HG03175 (cell line): ENCODE results near the gene OR6S1.
"Not testable (repeated sequence)": the region's sequence is repeated elsewhere in the genome, so short reads cannot be mapped to it uniquely, and the experiment has no call there.

Source experiments
- ATAC-seq: cut with Tn5 transposase; IDR thresholded peaks from one replicate; pipeline ENCODE4 v1.9.1; 2021; ENCODE audit warnings: mild to moderate bottlenecking, moderate library complexity; ENCODE audit not compliant: unreplicated experiment

Gene OR6S1

DNA sequence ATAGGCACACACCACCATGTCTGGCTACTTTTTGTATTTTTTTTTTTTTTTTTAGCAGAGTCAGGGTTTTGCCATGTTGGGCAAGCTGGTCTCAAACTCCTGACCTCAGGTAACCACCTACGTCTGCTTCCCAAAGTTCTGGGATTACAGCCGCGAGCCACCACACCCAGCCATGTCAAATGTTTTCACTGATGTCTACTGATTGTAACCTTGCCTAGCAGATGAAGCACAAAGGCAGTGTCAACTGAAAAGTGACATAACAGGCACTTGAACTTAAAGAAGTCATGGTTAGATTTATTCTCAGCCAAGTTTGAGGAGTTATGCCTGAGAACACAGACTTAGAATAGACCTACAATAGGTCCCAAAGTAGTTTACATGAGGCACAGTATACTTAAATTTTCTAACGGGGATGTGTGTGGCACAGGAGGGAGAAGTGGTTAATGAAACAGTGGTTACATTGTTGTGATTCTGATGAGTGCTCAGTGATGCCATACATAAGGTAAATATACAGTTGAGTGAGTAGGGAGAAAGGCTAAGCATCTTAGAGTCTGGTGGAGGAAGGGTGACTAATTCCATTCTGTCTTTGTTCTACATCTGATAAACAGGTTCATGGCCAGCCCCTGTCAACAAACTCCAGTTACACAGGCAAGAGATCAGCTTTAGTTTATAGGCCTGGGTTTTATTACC, 30.2 kb upstream of the OR6S1 start:
- ATAC-seq = no peak

DNA sequence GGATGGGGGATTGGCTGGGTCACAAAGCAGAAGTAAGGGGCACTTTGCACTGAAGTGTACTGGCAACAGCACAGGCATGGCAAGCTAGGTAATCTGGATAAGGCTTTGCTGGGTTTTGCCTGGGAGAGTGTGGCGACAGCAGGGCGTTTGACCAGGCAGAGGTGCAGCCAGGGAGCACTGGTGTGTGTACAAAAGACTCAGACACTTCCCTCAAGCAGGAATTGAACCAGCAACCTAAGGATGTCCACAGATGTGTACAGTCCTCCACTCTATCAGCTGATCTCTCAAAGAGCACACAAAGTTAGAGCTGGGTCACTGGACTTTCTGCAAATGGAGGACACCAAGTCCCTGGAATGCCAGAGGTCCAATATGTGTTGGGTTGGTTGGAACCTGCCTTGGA, 27.5 kb upstream of the OR6S1 start:
- ATAC-seq = no peak

DNA sequence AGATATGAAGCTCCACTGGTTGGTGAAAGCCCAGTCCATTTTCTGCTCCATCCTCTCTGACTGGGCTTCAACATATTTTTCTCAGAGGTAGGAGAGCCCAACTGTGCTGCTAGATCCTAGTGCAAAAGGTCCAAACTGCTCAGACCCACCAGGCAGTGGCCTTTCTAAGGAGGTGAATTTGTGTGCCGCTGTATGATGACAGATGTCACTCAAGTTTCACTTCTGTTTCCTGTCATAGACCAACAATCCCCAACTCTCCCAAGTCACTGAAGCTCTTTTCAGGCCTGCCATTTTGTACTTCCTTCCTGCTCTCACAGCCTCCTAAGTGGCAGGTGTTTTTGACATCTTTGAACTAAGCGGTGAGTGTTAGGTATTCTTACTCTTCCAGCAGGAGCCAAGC, 26.5 kb upstream of the OR6S1 start:
- ATAC-seq = peak; percentile 77

DNA sequence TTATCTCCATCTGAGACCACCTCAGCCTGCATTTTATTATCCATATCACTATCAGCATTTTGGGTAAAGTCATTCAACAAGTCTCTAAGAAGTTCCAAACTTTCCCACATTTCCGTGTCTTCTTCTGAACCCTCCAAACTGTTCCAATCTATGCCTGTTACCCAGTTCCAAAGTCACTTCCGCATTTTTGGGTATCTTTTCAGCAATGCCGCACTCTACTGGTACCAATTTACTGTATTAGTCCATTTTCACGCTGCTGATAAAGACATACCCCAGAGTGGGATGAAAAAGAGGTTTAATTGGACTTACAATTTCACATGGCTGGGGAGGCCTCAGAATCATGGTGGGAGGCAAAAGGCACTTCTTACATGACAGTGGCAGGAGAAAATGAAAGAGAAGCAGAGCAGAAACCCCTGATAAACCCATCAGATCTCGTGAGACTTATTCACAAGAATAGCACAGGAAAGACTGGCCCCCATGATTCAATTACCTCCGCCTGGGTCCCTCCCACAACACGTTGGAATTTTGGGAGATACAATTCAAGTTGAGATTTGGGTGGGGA, 25.0 kb upstream of the OR6S1 start:
- not testable (repeated sequence) for ATAC-seq

DNA sequence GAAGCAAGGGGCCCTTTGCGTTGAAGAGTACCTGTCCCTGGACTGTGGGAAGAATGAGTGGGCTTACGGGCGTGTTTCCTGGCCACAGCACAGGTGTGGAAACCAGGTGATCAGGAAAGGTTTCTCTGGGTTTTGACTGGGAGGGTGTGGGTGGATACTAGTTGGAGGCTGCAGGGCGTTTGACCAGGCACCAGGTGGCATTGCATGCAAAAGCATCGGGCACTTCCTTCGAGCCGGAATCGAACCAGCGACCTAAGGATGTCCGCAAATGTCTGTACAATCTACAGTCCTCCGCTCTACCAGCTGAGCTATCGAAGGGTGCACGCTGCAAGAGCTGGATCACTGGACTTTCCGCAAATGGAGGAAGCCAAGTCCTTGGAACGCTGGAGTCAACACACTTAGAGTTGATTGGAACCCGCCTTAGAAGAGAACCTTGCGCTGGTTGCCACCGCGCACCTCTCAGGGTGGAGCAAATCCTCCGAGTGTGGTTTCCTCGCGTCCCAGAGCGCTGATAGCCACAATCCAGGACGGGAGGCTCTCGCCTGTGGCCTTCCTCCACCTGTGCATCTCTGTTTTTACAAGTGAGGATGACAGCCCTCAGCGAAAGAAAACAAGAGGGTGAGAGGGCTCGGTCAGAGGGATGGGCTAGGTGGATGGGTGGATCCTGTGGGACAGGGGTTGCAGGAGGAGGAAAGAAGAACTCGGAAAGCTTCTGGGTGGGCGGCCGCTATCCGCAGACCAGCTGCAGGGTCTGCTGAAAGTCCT, 21.7 kb upstream of the OR6S1 start:
- ATAC-seq = peak; percentile 64

DNA sequence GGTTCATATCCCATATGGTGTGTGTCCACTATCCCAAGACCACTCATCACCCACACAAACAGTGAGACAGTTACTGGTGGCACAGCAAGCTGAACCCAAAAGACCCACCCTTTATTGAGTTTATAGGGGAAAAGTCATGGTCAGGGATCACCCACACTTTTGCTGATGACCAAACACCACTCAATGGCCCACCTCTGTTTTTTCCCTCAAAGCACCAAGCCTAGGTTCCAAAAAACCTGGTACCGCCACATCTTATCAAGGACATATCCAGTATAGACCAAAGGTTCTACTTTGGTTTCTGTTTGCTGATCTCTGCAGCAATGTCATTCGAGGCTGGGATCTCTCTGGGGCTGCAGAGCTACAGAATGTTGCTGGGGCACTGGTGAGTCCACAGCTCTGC, 19.7 kb upstream of the OR6S1 start:
- no peak for ATAC-seq

DNA sequence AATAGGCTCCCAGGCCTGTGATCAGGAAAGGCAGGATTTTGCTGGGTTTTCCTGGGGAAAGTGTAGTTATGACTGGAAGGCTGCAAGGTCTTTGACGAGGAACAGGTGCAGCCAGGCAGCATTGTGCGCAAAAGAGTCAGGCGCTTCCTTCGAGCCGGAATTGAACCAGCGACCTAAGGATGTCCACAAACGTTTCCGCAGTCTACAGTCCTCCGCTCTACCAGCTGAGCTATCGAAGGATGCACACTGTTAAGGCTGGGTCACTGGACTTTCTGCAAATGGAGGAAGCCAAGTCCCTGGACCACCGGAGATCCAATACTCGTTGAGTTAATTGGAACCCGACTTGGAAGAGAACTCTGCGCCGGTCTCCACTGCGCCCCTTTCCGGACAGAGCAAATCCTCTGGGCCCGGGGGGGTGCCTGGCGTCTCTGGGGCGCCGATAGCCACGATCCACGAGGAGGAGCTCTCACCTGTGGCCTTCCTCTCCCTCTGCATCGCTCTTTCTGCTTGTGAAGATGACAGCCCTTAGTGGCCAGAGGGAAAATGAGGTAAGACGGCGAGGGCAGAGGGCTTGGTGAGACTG, 18.4 kb upstream of the OR6S1 start:
- no peak for ATAC-seq

DNA sequence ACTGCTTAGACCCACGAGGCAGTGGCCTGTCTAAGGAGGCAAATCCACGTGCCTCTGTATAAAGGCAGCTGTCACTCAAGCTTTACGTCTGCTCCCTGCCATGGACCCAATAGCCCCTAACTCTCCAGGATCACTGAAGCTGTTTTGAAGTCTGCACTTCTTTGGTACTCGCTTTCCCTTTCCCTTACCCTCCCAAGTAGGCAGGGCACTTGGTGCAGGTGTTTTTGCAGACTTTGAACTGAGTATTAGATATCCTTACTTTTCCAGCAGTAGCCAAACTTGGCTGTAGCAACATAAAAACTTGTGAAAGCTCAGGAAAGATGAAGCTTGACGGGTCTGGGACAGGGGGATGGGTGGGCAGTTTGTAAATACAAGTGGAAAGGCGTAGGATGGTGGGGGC, 17.8 kb upstream of the OR6S1 start:
- no peak for ATAC-seq

DNA sequence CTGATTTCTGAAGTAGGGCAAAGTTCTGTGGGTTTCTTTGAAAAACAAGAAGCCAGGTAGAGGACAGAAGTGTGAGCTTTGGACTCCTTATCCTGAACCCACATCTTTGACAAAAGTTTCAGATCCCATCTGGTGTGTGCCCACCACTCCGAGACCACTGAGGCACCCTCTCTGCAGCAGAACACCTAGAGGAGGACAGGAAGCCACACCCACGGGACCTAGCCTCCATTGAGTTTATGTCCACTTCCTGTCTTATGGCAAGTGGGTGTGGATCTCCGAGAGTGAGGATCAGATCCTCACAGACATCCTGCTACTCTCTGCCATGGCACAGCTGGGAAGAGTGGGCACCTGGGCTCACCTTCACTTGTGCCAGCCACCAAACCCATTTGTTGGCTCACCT, 16.8 kb upstream of the OR6S1 start:
- ATAC-seq = no peak

DNA sequence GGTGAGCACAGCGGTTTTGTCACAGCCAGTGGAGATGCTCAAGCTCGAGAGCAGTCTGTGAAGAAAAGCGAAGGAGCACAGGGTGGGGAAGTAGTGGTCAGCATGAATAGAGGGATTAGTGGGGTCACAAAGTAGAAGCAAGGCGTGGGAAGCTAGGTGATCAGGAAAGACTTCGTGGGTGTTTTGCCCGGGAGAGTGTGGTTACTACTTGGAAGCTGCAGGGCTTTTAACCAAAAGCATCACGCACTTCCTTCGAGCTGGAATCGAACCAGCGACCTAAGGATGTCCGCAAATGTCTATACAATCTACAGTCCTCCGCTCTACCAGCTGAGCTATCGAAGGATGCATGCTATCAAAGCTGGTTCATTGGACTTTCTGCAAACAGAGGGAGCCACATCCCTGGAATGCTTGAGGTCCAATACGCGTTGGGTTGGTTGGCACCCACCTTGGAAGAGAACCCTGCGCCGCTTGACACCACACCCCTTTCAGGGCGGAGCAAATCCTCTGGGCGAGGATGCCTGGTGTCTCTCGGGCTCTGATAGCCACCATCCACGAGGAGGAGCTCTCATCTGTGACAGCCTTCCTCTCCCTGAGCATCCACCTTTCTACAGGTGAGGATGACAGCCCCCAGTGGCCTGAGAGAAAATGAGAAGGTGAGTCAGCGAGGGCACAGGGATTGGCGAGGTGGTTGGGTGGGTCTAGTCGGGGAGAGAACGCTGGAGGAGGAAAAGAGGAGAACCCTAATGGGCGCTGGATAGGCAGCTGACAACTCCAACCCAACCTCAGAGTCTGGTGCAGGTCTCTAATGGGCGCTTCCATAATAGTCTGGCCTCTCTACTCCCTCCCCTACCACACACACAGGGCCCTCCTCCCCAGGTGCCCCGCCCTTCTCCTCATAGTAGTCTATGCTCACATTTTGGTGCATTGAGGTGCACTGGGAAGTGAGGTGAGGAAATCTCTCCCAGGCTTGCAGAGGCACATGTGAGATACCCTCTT, 16.0 kb upstream of the OR6S1 start:
- no peak for ATAC-seq

DNA sequence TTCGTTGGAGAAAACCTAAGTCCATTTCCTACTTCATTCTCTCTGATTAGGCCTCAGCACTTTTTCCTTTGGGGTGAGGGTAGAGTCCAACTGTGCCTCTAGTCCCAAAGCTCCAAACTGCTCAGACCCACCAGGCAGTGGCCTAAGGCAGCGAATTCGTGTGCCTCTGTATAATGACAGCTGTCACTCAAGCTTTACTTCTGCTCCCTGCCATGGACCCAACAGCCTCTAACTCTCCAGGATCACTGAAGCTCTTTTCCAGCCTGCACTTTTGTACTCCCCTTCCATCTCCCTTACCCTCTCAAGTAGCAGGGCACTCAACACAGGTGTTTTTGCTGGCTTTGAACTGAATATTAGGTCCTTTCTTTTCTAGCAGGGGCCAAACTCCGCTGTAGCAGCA, 14.8 kb upstream of the OR6S1 start:
- no peak for ATAC-seq

DNA sequence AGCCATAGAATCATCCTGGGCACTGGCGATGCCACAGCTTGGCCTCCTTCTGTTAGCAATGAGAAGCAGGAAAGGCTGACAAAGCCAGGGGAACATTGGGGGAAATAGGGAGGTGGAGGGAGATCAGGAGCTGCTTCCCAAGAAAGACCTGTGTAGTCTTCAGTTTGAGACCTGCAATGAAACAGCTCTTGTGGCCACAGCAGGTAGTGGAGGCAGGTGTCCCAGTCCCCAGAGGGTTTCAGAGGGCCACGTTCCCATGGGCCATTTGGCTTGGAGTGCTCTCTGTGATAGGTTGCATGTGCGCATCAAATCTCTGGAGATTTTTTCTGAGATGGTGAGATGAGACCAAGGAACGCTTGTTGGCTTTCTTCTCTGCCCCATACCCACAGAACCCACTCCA, 14.4 kb upstream of the OR6S1 start:
- no peak for ATAC-seq

DNA sequence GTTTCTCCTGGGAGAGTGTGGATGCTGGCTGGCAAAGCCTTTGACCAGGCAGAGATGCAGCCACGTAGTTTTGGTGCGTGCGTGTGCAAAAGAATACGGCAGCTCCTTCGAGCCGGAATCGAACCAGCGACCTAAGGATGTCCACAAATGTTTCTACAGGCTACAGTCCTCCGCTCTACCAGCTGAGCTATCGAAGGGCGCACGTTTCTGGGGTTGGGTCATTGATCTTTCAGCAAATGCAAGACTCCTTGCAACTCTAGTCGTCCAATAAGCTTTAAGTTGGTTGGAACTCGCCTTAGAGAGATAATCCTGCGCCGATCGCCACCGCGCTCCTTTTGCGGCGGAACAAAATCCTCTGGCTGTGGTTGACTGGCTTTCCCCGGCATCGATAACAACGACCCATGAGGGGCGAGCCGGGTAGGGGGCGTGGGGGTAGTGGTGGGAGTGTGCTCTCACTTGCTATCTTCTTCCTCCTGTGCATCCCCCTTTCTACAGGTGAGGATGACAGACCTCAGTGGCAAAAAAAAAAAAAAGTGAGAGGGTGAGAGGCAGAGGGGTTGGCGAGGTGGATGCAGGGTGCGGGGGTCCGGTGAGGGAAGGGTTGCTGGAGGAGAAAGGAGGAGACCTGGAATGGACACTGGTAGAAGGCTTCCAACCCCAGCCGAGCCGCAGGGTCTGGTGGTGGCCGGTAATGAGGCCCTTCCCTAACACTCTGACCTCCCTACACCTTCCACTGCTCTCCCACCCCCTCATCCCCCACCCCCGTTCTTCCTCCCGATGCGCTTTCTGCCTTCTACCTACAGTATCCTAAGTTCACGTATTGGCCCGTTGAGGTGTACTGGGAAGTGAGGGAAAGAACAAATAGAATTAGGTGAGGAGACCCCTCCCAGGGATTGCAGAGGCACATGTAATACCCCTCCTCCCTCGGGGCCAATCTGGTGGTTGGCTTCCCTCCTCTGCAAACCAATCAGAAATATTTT, 11.8 kb upstream of the OR6S1 start:
- ATAC-seq = no peak

DNA sequence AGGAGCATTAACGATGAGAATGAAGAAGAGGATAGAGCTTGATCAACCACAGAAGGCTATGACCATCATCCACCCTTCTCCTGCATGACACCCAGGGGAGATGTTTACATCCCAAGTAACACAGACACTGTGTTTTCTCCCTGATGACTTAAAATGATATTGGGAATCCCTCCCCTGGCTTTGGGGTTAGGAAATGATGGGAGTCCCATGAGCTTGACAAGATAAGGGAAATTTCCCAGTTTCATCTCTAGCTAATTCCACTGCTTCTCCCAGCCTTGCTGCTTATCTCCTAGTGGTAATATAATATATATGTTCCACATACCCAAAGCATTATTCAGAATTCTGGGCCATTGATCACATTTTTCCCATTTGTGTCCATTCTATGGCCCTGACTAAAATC, 4.0 kb upstream of the OR6S1 start:
- ATAC-seq = no peak

DNA sequence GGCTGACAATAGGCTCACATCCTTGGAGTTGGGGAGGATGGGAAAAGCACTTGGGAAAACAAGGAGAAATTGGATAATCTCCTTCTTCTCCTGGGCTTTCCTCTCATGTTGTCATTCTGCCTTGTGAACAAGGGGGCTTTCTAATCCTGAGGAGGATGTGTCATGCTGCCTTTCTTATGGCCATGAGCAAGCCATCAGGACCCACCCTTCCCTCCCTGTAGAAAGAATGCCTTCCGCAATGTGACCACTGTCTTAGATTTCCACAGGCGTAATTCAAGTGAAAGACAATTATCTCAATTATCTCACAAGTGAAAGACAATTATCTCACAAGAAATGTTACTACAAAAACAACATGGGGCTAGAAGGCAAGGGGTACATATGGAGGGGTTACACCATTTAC, 3.0 kb upstream of the OR6S1 start:
- ATAC-seq = no peak

DNA sequence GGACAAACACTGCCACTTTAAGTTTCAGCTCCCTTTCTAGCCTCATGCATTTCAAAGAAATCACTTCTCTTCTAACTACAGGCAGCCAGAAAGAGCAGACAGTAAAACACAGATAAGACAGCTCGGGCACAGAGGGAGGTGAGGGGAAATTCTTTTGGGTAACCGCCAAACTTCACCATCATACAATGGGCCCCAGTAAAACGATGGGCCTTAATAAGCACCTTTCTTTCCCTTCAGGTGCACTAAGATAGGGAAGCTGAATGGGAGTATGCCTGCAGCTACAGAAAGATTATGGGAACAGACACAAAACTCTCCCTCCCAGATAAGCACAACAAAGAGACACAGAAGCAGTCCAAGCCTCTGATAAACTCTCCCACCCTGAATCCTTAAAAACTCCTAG, 1.3 kb upstream of the OR6S1 start:
- not testable (repeated sequence) for ATAC-seq

DNA sequence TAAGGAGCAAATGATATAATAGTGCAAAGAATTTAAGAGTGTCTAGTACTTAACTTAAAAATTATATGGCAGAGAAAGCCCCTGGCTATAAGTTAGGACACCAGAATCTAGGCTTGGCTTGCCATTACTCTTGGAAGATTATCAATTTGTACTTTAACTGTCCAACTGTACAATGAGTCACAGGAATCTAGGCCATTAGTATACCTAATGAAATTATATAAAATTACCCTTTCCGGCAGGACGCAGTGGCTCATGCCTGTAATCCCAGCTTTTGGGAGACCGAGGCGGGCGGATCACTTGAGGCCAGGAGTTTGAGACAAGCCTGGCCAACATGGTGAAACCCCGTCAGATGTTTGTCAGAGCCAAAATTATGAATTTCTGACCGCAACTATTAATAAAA, 691 bp upstream of the OR6S1 start:
- no peak for ATAC-seq

DNA sequence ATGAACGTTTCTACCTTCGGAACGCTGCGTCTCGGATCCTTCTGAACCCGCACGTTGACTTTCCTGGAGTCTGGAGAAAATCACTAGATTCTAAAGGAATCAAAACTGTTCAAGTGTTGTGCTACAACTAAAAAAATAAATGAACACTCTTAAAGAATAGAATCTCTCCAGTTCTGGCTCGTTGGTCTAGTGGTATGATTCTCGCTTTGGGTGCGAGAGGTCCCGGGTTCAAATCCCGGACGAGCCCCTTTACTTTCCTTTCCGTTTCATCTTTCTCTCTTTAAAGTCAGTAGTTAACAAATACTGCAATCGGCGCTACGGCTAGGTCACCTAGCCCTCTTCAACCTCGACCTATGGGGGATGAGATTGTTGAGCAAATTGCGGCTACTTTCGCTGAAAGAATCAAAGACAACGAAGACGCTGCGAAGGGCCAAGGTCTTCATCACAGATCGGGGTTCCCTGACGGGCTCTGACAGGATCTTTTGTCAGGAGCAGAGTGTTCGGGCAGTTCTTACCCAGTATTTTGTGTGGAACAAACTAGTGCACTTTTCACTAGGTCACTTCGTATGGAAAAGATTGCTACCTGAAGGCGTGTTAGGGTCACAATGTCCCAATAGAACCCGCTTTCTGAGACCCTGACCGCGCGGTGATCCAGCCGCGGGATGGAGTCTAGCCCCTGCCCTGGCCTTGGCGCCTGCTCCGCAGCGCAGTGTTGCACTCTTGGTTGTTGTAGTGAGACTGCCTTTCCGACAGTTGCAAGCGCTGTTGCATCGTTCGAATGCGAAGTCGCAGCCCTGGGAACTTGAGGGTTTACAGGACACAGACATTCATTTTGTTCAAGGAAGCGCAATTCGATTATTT, 8.4 kb downstream of the OR6S1 start:
- peak; percentile 76 for ATAC-seq

DNA sequence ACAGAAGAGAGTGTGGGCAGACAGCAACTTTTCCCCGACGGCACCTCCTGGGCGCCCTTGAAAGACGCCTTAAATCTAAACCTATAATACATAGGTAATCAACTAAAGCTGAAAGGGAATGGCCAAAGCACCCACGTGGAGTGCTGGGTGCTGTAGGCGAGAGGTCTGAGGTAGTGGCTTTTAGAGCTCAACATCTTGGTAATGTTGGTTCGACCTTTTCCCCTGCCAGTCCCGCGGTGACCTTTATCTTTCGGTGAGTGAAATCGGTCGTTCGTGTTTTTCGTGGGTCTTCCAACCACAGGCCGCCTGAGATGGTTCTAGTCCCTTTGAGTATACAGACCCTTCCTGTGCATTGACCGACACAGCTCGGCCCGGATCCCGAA, 9.1 kb downstream of the OR6S1 start:
- peak; percentile 27 for ATAC-seq
